ENCODE data around the gene SLC35E2B.

Gene SLC35E2B

DNA sequence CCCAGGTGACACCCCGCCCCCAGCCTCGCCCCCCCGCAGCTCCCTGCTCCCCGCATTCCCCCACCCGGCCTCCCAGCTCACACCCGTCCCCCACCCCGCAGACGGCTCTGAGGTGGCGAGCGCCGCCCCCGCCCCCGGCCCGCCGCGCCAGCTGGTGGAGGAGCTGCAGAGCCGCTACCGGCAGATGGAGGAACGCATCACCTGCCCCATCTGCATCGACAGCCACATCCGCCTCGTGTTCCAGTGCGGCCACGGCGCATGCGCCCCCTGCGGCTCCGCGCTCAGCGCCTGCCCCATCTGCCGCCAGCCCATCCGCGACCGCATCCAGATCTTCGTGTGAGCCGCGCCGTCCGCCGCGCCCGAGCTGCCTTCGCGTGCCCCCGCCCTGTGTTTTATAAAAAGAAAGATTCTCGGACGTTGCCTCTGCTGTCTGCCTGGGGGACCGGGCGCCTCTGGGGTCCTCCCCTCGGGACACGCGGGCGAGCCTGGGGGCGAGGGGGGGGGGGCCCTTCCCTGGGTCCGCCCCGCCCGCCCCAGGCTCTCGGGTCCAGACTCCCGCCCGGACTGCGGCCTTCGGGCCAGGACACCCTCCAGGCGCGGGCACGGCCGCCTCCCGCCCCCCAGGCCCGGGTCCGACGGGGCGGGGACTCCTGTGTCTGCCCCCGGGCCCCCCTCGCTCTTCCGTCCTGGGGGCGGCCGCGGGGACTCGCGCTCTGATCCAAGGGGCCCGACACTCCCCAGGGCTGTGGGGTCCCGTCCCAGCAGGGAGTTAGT lies 62.2 kb downstream of the SLC35E2B start:
- H3K4me2 ChIP-seq (ENCODE audit: low read length), result no peak overlapping the region
- H3K9me3 ChIP-seq (replicated peaks; ENCODE audit: low read length), result no peaks in the 10 kb centered on the region
- H3K9ac ChIP-seq (ENCODE audit: low read depth, low read length), result no peak overlapping the region
- no peaks in the 10 kb centered on the region for H3K4me1 ChIP-seq (ENCODE audit: control insufficient read depth, insufficient read depth, low read length)
- no peaks in the 10 kb centered on the region for H3K36me3 ChIP-seq (ENCODE audit: insufficient read depth, low read length)
- no peak overlapping the region for H3K4me3 ChIP-seq (ENCODE audit: low read length)
- peaks cover 3% of the 10 kb centered on the region for H3K27me3 ChIP-seq (ENCODE audit: control insufficient read depth, insufficient read depth, low read length)

- peaks cover 3% of the 10 kb centered on the region for H3K27me3 ChIP-seq (ENCODE audit: control insufficient read depth, insufficient read depth, low read length)
- H3K4me1 ChIP-seq (ENCODE audit: control insufficient read depth, insufficient read depth, low read length), result no peaks in the 10 kb centered on the region
- H3K4me2 ChIP-seq (ENCODE audit: low read length), result no peak overlapping the region
- no peak overlapping the region for H3K9ac ChIP-seq (ENCODE audit: low read depth, low read length)
- no peaks in the 10 kb centered on the region for H3K36me3 ChIP-seq (ENCODE audit: insufficient read depth, low read length)
- H3K9me3 ChIP-seq (replicated peaks; ENCODE audit: low read length), result no peaks in the 10 kb centered on the region
- no peak overlapping the region for H3K4me3 ChIP-seq (ENCODE audit: low read length)
Observed at GRCh38 chr1:1629430-1630190, 63.0 kb downstream of the SLC35E2B start.

DNA sequence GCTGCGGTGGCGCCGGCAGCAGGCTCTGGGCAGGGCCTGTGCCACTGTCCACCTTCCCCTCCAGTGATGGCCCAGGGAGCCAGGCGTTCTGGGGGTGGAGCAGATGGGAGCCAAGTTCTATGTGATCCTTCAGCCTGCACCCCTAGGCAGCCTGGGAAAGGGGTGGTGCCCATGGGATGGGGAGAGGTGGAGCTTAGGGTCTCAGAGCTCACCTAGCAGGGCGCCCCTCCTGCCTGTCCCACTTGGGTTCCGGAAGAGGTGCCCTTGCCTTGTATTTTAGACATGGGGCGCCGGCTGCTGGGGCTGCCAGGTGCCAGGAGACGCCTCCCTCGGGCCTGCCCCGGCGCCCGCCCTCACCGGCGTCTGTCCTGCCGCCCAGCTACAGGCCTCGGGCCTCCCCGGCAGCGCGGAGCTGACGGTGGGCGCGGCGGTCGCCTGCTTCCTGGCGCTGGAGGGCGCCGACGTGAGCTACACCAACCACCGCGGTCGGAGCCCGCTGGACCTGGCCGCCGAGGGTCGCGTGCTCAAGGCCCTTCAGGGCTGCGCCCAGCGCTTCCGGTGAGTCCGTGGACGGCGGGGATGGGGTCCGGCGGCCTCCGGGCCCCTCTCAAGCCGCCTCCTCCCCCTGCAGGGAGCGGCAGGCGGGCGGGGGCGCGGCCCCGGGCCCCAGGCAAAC lies 63.7 kb downstream of the SLC35E2B start:
- peaks cover 3% of the 10 kb centered on the region for H3K27me3 ChIP-seq (ENCODE audit: control insufficient read depth, insufficient read depth, low read length)
- H3K36me3 ChIP-seq (ENCODE audit: insufficient read depth, low read length), result no peaks in the 10 kb centered on the region
- no peaks in the 10 kb centered on the region for H3K4me1 ChIP-seq (ENCODE audit: control insufficient read depth, insufficient read depth, low read length)
- no peak overlapping the region for H3K4me2 ChIP-seq (ENCODE audit: low read length)
- no peak overlapping the region for H3K4me3 ChIP-seq (ENCODE audit: low read length)
- H3K9ac ChIP-seq (ENCODE audit: low read depth, low read length), result no peak overlapping the region
- no peaks in the 10 kb centered on the region for H3K9me3 ChIP-seq (replicated peaks; ENCODE audit: low read length)

GRCh38 chr1:1627829-1628753 lies 64.5 kb downstream of the SLC35E2B start:
- Histone ChIP-seq H3K27me3 (ENCODE audit: control insufficient read depth, insufficient read depth, low read length) (peaks cover 3% of the 10 kb centered on the region), H3K9ac (ENCODE audit: low read depth, low read length) (no peak overlapping the region), H3K9me3 (replicated peaks; ENCODE audit: low read length) (no peaks in the 10 kb centered on the region), H3K4me3 (ENCODE audit: low read length) (no peak overlapping the region), H3K36me3 (ENCODE audit: insufficient read depth, low read length) (no peaks in the 10 kb centered on the region), H3K4me1 (ENCODE audit: control insufficient read depth, insufficient read depth, low read length) (no peaks in the 10 kb centered on the region), H3K4me2 (ENCODE audit: low read length) (no peak overlapping the region)

- Histone ChIP-seq H3K9ac (ENCODE audit: low read depth, low read length) (no peak overlapping the region), H3K9me3 (replicated peaks; ENCODE audit: low read length) (no peaks in the 10 kb centered on the region), H3K27me3 (ENCODE audit: control insufficient read depth, insufficient read depth, low read length) (peaks cover 3% of the 10 kb centered on the region), H3K4me2 (ENCODE audit: low read length) (no peak overlapping the region), H3K36me3 (ENCODE audit: insufficient read depth, low read length) (no peaks in the 10 kb centered on the region), H3K4me1 (ENCODE audit: control insufficient read depth, insufficient read depth, low read length) (peaks cover 2% of the 10 kb centered on the region), H3K4me3 (ENCODE audit: low read length) (no peak overlapping the region)
Observed at GRCh38 chr1:1627261-1627828, 65.2 kb downstream of the SLC35E2B start.

DNA sequence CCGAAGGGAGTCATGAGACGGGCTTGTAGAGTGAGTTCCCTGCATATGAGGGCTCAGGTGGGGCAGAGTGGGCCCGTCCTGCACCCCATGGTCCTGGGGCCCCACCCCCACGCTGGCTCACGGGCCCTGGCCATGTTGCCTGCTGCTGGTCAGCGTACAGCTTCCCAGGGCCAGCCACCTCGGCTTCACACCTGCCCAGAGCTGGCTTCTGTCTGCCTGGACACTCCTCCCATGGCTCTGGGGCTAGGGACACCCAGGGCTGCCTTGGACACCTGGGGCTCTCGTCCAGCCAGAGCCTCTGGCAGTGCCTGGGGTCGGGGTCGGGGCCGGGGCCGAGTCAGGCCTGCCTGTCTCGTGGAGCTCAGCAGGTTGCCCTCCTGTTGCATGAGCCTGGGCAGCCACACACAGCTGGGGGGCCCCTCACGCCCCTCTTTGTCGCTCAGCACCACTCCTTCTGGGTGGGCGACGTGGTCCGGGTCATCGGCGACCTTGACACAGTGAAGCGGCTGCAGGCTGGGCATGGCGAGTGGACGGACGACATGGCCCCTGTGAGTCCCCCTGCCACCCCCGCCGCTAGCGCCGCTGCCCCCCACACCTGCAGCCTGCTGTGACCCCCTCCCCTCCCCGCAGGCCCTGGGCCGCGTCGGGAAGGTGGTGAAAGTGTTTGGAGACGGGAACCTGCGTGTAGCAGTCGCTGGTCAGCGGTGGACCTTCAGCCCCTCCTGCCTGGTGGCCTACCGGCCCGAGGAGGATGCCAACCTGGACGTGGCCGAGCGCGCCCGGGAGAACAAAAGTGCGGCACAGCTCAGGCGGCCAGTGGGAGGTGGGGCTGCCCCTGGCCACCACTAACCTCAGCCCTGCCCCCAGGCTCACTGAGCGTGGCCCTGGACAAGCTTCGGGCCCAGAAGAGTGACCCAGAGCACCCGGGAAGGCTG lies 66.1 kb downstream of the SLC35E2B start:
- H3K36me3 ChIP-seq (ENCODE audit: insufficient read depth, low read length), result no peaks in the 10 kb centered on the region
- H3K4me3 ChIP-seq (ENCODE audit: low read length), result no peak overlapping the region
- no peak overlapping the region for H3K9ac ChIP-seq (ENCODE audit: low read depth, low read length)
- H3K4me2 ChIP-seq (ENCODE audit: low read length), result no peak overlapping the region
- H3K9me3 ChIP-seq (replicated peaks; ENCODE audit: low read length), result no peaks in the 10 kb centered on the region
- H3K4me1 ChIP-seq (ENCODE audit: control insufficient read depth, insufficient read depth, low read length), result peaks cover 5% of the 10 kb centered on the region
- H3K27me3 ChIP-seq (ENCODE audit: control insufficient read depth, insufficient read depth, low read length), result no peaks in the 10 kb centered on the region

- H3K9ac ChIP-seq (ENCODE audit: low read depth, low read length), result no peak overlapping the region
- no peaks in the 10 kb centered on the region for H3K36me3 ChIP-seq (ENCODE audit: insufficient read depth, low read length)
- H3K9me3 ChIP-seq (replicated peaks; ENCODE audit: low read length), result no peaks in the 10 kb centered on the region
- no peaks in the 10 kb centered on the region for H3K27me3 ChIP-seq (ENCODE audit: control insufficient read depth, insufficient read depth, low read length)
- H3K4me1 ChIP-seq (ENCODE audit: control insufficient read depth, insufficient read depth, low read length), result peaks cover 5% of the 10 kb centered on the region
- no peak overlapping the region for H3K4me2 ChIP-seq (ENCODE audit: low read length)
- H3K4me3 ChIP-seq (ENCODE audit: low read length), result no peak overlapping the region
Observed at GRCh38 chr1:1625824-1626206, 66.8 kb downstream of the SLC35E2B start.

GRCh38 chr1:1625404-1625775 lies 67.2 kb downstream of the SLC35E2B start:
- peaks cover 5% of the 10 kb centered on the region for H3K4me1 ChIP-seq (ENCODE audit: control insufficient read depth, insufficient read depth, low read length)
- H3K9ac ChIP-seq (ENCODE audit: low read depth, low read length), result no peak overlapping the region
- H3K4me3 ChIP-seq (ENCODE audit: low read length), result no peak overlapping the region
- no peaks in the 10 kb centered on the region for H3K9me3 ChIP-seq (replicated peaks; ENCODE audit: low read length)
- no peaks in the 10 kb centered on the region for H3K27me3 ChIP-seq (ENCODE audit: control insufficient read depth, insufficient read depth, low read length)
- no peak overlapping the region for H3K4me2 ChIP-seq (ENCODE audit: low read length)
- no peaks in the 10 kb centered on the region for H3K36me3 ChIP-seq (ENCODE audit: insufficient read depth, low read length)

GRCh38 chr1:1624443-1625403 lies 67.9 kb downstream of the SLC35E2B start:
- Histone ChIP-seq H3K9ac (ENCODE audit: low read depth, low read length) (no peak overlapping the region), H3K4me2 (ENCODE audit: low read length) (no peak overlapping the region), H3K36me3 (ENCODE audit: insufficient read depth, low read length) (no peaks in the 10 kb centered on the region), H3K4me3 (ENCODE audit: low read length) (no peak overlapping the region), H3K4me1 (ENCODE audit: control insufficient read depth, insufficient read depth, low read length) (peaks cover 5% of the 10 kb centered on the region), H3K27me3 (ENCODE audit: control insufficient read depth, insufficient read depth, low read length) (no peaks in the 10 kb centered on the region), H3K9me3 (replicated peaks; ENCODE audit: low read length) (no peaks in the 10 kb centered on the region)

Data from skeletal muscle satellite cell (primary cell).